ENCODE results near the gene GPR158.

The GPR158 gene

GRCh38 chr10:25493122-25493893, 318.5 kb downstream of the GPR158 start:
- no peak for TF ChIP-seq CTCF (IDR thresholded peaks at IDR 0.05; ENCODE audit: low read depth, low read length, poor library complexity, severe bottlenecking)
- no peaks in the 10 kb centered on the region for H3F3A ChIP-seq (ENCODE audit: control insufficient read depth, insufficient read depth)
- no peak overlapping the region for H3K27ac ChIP-seq (ENCODE audit: low read depth, low read length)
- no peaks in the 10 kb centered on the region for H3K4me1 ChIP-seq (ENCODE audit: control insufficient read depth, low read length)
- no peaks in the 10 kb centered on the region for H3K36me3 ChIP-seq (ENCODE audit: control insufficient read depth, low read length)
- H3K9me3 ChIP-seq (ENCODE audit: control insufficient read depth, insufficient read depth, low read length), result no peaks in the 10 kb centered on the region
- H3K9me2 ChIP-seq (replicated peaks; ENCODE audit: control insufficient read depth, low read length), result no peaks in the 10 kb centered on the region
- no peaks in the 10 kb centered on the region for H3K79me2 ChIP-seq (ENCODE audit: control insufficient read depth, low read length)
- no peaks in the 10 kb centered on the region for H4K20me1 ChIP-seq (ENCODE audit: control insufficient read depth, insufficient read depth, low read depth, low read length)
- no peak overlapping the region for H3K4me2 ChIP-seq (ENCODE audit: low read length)
- H3K27me3 ChIP-seq (ENCODE audit: control insufficient read depth, low read length), result no peaks in the 10 kb centered on the region
- no peak overlapping the region for H3K4me3 ChIP-seq (ENCODE audit: low read length)

- Histone ChIP-seq H3K79me2 (ENCODE audit: control insufficient read depth, low read length) (no peaks in the 10 kb centered on the region), H3F3A (ENCODE audit: control insufficient read depth, insufficient read depth) (no peaks in the 10 kb centered on the region), H3K9me2 (replicated peaks; ENCODE audit: control insufficient read depth, low read length) (no peaks in the 10 kb centered on the region), H3K4me1 (ENCODE audit: control insufficient read depth, low read length) (no peaks in the 10 kb centered on the region), H3K27me3 (ENCODE audit: control insufficient read depth, low read length) (no peaks in the 10 kb centered on the region), H3K4me3 (ENCODE audit: low read length) (no peak overlapping the region), H3K9me3 (ENCODE audit: control insufficient read depth, insufficient read depth, low read length) (no peaks in the 10 kb centered on the region), H4K20me1 (ENCODE audit: control insufficient read depth, insufficient read depth, low read depth, low read length) (no peaks in the 10 kb centered on the region), H3K36me3 (ENCODE audit: control insufficient read depth, low read length) (no peaks in the 10 kb centered on the region), H3K27ac (ENCODE audit: low read depth, low read length) (no peak overlapping the region), H3K4me2 (ENCODE audit: low read length) (no peak overlapping the region)
- TF ChIP-seq EZH2phosphoT487 (IDR thresholded peaks at IDR 0.05; ENCODE audit: borderline replicate concordance, low read length), result no peak
- TF ChIP-seq CTCF (IDR thresholded peaks at IDR 0.05; ENCODE audit: low read depth, low read length, poor library complexity, severe bottlenecking), result no peak
Observed at GRCh38 chr10:25497246-25497645, 322.4 kb downstream of the GPR158 start.

- TF ChIP-seq CTCF (IDR thresholded peaks at IDR 0.05; ENCODE audit: low read depth, low read length, poor library complexity, severe bottlenecking) (no peak), EZH2phosphoT487 (IDR thresholded peaks at IDR 0.05; ENCODE audit: borderline replicate concordance, low read length) (no peak)
- no peak overlapping the region for H3K27ac ChIP-seq (ENCODE audit: low read depth, low read length)
- no peaks in the 10 kb centered on the region for H3K4me1 ChIP-seq (ENCODE audit: control insufficient read depth, low read length)
Observed at GRCh38 chr10:25498645-25499044, 323.8 kb downstream of the GPR158 start.

More at GRCh38 chr10:25498645-25499044, 323.8 kb downstream of the GPR158 start:
- no peaks in the 10 kb centered on the region for H3K9me3 ChIP-seq (ENCODE audit: control insufficient read depth, insufficient read depth, low read length)
- H3K4me2 ChIP-seq (ENCODE audit: low read length), result no peak overlapping the region
- no peaks in the 10 kb centered on the region for H3K9me2 ChIP-seq (replicated peaks; ENCODE audit: control insufficient read depth, low read length)
- no peaks in the 10 kb centered on the region for H3K36me3 ChIP-seq (ENCODE audit: control insufficient read depth, low read length)
- no peaks in the 10 kb centered on the region for H3F3A ChIP-seq (ENCODE audit: control insufficient read depth, insufficient read depth)
- no peaks in the 10 kb centered on the region for H3K27me3 ChIP-seq (ENCODE audit: control insufficient read depth, low read length)
- no peaks in the 10 kb centered on the region for H4K20me1 ChIP-seq (ENCODE audit: control insufficient read depth, insufficient read depth, low read depth, low read length)
- H3K4me3 ChIP-seq (ENCODE audit: low read length), result no peak overlapping the region
- H3K79me2 ChIP-seq (ENCODE audit: control insufficient read depth, low read length), result no peaks in the 10 kb centered on the region
